HK-2 (cell line): ENCODE results near the gene KLHL3.

ENCODE experiments used
- DNase-seq: peaks from one replicate; pipeline ENCODE4 v3.0.0-alpha.2; 2018; ENCODE audit not compliant: unreplicated experiment

The KLHL3 gene

GRCh38 chr5:137611794-137612435 is 124.0 kb downstream of the KLHL3 start:
- no peak for DNase-seq

- no peak for DNase-seq
Observed at GRCh38 chr5:137611011-137611580, 124.8 kb downstream of the KLHL3 start.

- DNase-seq: no peak
Observed at GRCh38 chr5:137610598-137610997, 125.3 kb downstream of the KLHL3 start.

DNA sequence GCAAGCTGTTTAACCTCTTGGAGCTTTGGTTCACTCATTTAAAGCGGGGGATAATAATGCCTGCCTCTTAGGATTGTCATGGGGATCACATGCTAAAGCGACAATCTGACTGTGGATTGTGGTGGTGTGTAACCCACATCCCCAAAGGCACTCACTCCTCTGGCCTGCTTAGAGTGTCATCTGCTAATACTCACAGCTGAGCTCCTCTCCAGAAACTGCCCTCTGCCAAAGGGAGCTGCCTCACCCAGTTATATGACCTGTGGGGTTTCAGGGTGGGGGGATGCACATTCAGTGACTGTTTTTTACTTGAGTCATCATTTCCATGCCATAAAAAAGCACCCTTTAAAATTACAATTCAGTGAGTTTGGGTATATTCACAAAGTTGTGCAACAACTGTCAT is 126.8 kb downstream of the KLHL3 start:
- no peak for DNase-seq

DNA sequence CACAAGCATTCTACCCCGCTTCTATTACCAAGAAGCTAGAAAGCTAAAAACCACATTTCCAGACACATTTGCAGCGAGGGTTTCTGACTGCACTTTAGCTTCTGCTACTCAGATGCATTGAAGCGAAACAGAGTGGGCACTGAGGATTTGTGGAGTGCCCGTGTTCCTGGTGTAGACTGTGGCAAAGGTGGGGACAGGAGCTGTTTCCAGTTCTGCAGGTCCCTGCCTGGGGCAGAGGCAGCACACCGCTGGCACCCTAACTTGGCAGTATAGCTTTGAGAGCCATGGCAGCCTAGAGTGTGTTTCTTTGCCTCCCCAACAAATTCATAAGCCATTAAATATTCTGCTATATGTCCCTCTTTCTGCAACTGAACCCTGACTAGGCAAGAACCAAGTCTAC is 128.1 kb downstream of the KLHL3 start:
- DNase-seq: no peak

GRCh38 chr5:137606401-137606800 is 129.5 kb downstream of the KLHL3 start:
- no peak for DNase-seq

DNA sequence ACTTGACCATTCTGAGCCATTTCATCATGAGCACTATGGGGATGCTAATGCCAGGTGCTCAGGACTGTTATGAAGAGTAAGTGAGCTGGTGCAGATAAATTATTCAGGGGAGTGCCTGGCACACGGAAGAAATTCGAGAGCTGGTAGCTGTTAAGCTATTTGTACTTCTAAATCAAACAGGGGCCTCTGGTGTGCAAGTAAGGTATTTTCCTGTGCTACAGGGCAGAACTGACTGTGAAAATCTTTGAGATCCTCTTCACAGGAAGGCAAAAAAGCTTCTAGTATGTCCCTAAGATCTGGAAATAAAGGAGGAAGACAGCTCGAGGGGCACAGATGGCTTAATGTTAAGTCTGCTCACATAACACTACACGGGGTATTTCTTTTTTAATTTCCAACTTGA is 130.5 kb downstream of the KLHL3 start:
- no peak for DNase-seq

GRCh38 chr5:137604348-137605095 is 131.4 kb downstream of the KLHL3 start:
- DNase-seq: no peak

- DNase-seq: no peak
Observed at GRCh38 chr5:137603891-137604290, 132.0 kb downstream of the KLHL3 start.

DNA sequence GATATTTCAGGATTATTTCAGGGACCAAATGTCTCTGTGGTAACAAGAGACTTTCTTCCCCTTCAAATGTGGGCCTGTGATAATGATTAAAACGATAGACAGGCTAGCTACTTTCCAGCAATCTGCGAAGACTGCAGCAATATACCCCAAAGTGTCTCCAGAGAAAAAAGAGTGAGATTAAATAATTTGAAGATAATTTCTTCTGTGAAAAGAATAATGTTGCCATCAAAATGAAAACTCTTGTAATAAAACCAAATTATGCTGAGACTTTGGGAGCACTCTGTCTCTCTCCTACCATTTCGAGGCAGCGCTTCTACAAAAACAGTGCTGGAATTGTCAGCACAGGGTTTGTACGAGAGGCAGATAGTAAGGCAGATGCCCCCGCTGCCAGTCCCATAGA is 132.5 kb downstream of the KLHL3 start:
- DNase-seq: no peak

DNA sequence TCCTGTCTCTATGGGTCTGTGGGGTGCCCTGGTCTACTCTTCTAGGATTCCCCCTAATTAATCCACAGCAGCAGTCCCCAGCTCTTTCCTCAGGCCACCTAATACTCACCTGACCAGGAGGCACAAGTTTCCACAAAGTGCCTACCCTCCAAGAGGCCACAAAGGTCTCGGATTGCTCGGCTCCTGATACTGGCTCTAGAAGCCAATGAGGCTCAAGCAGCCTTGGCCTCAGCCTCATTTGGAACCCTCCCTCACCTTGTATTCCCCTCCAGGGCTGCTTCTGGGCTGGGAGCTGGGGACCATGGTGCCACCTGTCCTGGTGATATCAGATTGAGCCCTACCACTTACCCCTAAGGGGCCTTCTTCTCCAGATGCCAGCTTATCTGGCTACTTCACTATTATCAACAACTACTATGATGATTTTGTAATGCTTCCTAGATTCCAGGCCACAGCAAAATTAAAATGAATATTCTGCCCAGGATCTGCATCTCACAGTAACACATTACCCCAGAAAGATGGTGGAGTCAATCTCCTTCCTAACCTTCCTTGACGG is 133.1 kb downstream of the KLHL3 start:
- DNase-seq: no peak

DNA sequence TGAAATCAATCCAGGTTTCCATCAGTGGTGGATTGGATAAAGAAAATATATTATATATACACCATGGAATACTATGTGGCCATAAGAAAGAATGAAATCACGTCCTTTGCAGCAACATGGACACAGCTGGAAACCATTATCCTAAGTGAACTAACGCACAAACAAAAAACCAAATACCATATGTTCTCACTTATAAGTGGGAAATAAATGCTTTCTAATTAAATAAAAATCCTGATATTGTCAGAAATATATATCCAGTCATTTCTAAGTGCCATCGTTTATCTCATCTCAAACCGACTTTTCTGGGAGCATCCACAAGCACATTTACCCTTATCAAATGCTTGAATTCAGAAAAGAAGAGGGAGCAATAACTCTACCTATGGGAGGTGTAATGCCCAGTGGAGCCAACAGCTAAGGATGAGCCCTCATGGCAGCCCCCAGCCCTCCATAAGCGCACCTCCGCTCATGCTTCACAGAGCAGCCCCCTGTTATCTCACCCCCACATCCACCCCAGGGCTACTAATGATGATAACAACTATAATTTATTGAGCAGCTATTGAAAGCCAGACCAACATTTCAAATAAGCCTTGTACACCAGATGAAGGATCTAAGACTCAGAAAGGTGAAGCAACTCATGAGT is 135.0 kb downstream of the KLHL3 start:
- no peak for DNase-seq

- DNase-seq: no peak
Observed at GRCh38 chr5:137599457-137599856, 136.4 kb downstream of the KLHL3 start.

DNA sequence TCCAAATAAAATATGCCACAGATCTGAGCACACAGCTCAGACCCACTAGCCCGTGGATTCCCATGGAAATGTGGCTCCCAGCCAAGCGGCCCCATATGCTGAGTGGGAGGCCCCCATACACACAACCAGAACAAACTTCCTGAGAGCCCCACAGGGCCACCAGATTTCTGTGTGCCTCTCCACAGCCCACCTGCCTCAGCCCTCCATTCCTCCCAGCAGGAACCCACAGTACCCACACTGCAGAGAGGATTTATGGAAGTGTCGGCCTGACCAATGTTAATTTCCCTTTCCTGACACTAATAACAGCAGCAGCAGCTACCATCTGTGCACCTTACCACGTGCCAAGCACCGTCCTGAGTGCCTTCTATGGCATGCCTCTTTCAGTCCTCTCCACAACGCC is 137.5 kb downstream of the KLHL3 start:
- no peak for DNase-seq

- no peak for DNase-seq
Observed at GRCh38 chr5:137596941-137597340, 138.9 kb downstream of the KLHL3 start.

GRCh38 chr5:137595396-137596079 is 140.4 kb downstream of the KLHL3 start:
- no peak for DNase-seq

DNA sequence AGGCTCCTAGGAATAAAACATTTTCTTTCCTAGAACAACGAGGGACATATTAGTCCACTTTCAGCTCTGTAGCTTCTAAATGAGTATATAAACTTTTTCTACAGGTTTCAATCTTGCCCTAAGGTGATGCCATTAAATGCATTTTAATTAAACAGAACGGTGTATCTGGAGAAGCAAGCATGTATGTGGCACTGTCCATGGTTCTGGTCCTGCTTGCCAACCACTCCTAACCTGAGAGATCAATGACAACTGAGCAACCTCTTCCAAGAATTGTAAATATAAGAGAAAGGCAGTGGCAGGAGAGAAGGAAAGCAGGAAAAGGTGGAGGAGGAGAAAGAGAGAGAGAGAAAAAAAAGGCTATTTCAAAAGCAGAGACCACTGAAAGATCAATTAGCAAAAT is 141.2 kb downstream of the KLHL3 start:
- DNase-seq: no peak

DNA sequence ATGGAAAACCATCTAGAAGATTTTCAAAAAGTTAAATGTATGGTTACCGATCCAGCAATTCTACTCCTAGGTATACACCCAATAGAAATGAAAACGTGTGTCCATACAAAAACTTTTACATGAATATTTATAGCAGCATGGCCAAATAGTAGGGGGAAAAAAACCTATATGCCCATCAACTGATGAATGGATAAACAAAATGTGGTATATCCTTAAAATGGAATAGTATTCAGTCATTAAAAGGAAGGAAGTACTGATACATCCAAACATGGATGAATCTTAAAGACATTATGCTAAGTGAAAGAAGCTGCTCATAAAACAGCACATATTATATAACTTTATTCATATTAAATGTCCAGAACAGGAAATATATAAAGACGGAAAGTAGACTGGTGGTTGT is 143.6 kb downstream of the KLHL3 start:
- DNase-seq: no peak

DNA sequence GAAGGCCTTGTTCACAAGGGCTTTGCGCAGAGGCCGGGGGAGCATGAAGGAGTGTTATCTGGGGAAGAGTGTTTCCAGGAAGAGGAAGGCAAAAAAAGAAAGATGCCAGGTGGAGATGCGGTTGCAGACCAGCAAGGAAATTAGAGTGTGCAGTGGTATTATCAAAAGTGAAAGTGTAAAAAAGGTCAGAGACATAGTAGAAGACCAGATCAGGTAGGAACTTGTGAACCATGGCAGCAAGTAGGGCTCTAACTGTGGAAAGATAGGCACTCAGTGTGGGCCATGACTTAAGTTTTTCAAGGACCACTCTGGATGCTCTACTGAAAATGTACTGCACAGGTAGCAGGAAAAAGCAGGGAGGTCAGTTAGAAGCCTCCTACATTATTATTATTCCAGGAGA is 146.7 kb downstream of the KLHL3 start:
- DNase-seq: no peak

DNA sequence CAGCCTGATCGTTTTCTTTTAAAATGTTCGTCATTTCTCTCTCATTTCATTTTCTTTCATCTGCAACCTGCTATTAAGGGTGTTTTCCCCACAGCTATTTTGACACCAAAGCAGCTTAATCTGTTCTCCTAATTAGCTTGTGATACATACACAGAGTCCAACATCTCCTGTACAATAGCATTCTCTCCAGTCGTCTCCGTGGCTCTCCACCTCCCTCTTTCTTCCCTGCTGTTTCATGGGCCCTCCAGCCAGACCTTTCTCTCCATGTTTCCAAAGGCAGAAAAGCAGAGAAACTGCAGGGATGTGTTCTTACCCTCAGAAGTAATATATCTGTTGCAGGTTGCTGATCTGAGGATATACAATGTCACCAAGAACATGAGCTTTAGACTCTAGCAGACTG is 148.0 kb downstream of the KLHL3 start:
- no peak for DNase-seq

DNA sequence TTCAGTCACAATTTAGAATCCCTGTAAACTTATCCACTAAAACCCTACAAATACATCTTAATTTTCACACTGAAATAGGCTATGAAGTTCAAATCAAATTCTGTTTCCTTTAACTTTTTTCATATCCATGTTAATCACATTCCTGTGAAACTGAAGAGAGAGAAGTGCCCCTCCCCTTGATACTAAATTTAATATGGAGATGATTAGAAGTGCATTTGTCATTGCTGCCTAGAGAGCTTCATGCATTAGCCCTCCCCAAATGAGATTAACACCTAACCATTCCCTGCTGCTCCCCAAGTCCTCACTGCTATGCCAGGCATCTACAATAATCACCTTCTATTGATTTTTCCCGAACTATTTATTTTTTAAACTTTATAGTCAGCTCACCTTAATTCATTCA is 151.6 kb downstream of the KLHL3 start:
- no peak for DNase-seq

DNA sequence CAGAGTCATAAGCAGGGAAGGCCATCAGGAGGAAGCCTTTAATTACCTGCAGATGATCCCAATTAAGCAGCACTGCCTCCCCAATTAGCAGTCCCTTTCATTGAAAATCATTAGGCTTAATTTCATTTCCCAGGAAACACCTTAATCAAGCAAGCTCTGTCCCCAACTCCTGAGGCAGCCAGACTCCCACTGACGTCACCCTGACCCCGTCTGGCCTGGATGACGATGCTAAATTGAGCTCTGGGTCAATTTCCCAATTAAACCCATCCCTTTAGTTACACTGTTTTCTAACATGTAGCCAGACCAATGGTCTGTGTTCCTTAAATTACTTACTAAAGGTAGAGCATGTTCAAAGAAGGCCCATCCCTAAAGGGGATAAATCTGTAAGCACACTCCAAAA is 152.8 kb downstream of the KLHL3 start:
- no peak for DNase-seq
